GM10248 (cell line): ENCODE results near the gene ADGRV1.

Experiments used
- CTCF ChIA-PET: fragments of 300-600 bp; sonication (Branson Sonifier 250); formaldehyde crosslinking; extraction: SDS; loops from one replicate; lab custom pipeline; 2021; ENCODE audit warnings: antibody characterized with exemption; lab: Yijun Ruan, JAX
- POLR2A ChIA-PET: fragments of 350-650 bp; sonication (Branson Sonifier 250); formaldehyde crosslinking; extraction: SDS; loops from one replicate; lab custom pipeline; 2020; ENCODE audit warnings: antibody characterized with exemption; lab: Yijun Ruan, JAX
- DNase-seq: peaks from one replicate; pipeline ENCODE4 v3.0.0; 2012; ENCODE audit errors: extremely low spot score
- CTCF ChIP-seq: IDR thresholded peaks from 2 replicates; pipeline ENCODE4 v1.5.1; 2012; ENCODE audit warnings: mild to moderate bottlenecking, low read depth; ENCODE audit errors: extremely low read depth, missing control alignments, control extremely low read depth

ADGRV1 gene

DNA sequence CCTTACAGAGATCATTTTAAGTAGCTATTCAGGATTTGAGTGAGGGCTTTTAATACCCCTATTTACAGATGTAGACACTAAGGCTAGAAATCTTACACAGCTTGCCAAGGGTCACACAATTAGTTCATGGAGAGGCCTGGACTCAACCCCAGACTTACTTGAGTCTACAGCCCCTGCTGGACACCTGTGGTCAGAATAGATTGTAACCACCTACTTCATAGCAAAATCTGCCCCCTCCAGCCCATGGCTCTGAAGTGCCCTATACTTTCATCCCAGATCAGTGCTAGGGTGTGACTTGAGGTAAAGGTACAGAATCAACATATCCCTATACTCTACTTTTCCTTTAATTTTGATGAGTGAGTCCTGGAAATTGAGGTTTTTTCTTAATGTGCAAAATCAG lies 291.3 kb downstream of the ADGRV1 start:
- POLR2A ChIA-PET, result no interaction called here

GRCh38 chr5:90852531-90852930 lies 293.9 kb downstream of the ADGRV1 start:
- no peak for DNase-seq
- ChIA-PET POLR2A (no interaction called here), CTCF (interaction anchor here (1.5 kb wide), 1 partner anchor 10 kb away, joined by 5 read pairs; no protein-coding TSS in a partner anchor)
- no peak for TF ChIP-seq CTCF

More for the DNA sequence above, 291.3 kb downstream of the ADGRV1 start:
- no peak for TF ChIP-seq CTCF
- DNase-seq, result no peak
- CTCF ChIA-PET, result no interaction called here

GRCh38 chr5:90853750-90854149 lies 295.2 kb downstream of the ADGRV1 start:
- POLR2A ChIA-PET, result no interaction called here
- CTCF ChIA-PET, result interaction anchor here (1.5 to 2.6 kb wide), 2 partner anchors 9 to 12 kb away, joined by 5 to 10 read pairs; no protein-coding TSS in a partner anchor
- no peak for DNase-seq
- TF ChIP-seq CTCF, result no peak

- CTCF ChIA-PET, result interaction anchor here (0.8 to 2.6 kb wide), 3 partner anchors 9 to 49 kb away, joined by 3 to 10 read pairs (median 5); no protein-coding TSS in a partner anchor
- no peak for DNase-seq
- POLR2A ChIA-PET, result no interaction called here
Observed at GRCh38 chr5:90854169-90854568, 295.6 kb downstream of the ADGRV1 start.

DNA sequence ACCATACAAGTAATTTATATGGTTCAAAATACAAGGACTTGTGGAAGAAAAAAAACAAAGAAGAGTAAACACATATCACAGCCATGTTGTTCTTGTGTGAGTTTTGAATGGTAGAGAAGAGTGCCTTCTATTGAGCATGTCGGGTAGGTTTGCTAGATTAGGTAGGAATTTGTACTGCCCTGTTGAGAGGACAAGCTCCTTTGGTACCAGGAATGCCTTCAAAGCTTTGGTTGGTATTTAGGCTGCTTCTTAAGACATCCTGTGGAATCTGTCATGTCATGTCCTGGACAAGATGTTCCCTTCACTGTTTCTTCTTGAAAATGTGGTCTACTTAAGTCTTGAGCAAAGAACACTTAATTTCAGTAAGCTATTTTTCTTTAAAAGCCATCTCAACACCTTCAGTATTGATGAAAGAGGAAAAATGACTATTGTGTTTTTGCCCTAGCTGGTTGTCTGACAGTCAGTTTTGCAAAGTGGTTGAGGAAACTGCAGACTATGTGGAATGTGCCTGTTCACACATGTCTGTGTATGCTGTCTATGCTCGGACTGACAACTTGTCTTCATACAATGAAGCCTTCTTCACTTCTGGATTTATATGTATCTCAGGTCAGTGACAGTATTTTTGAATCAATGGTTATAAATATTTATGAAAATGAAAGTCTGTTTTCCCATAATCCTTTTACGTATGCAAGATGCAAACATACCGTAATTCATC lies 296.9 kb downstream of the ADGRV1 start:
- CTCF ChIA-PET, result interaction anchor here (1.2 to 2.6 kb wide), 3 partner anchors 10 to 72 kb away, joined by 3 to 10 read pairs (median 4); no protein-coding TSS in a partner anchor
- POLR2A ChIA-PET, result no interaction called here
- DNase-seq, result no peak
- TF ChIP-seq CTCF, result no peak

More at GRCh38 chr5:90854169-90854568, 295.6 kb downstream of the ADGRV1 start:
- no peak for TF ChIP-seq CTCF

DNA sequence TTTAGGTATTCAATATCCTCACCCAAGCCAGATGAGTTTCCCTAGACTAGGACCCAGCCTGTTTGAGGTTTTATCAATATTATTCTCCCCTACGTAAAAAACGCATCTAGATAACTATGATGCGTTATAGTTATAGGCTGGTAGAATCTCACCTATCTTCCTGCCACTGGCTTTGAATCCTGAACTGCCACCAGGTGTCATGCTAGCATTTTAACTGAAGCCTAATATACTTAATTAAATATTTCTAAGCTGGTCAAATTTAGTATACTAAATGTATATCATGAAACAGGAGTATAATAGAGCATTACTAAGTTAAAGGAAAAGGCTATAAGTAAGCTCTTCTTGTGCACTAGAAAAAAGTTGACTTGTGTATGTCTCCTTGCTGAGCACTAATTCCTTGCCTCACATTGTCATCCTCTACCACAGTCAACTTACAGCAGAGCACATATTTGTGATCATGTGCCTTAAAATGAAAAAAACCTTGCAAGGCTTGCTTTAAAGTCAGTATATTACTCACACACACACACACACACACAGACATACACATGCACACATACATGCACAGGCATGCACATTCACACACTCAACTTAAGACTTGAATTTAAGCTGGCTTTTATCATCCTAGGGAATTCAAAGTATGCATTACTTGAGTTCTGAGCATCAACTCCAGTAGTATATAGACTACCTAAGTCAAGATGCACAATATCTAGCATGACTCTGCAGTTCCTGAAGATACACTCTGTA lies 303.4 kb downstream of the ADGRV1 start:
- CTCF ChIA-PET, result interaction anchor here (1.2 to 2.2 kb wide), 4 partner anchors 9 to 557 kb away, joined by 3 to 6 read pairs (median 4); no protein-coding TSS in a partner anchor
- POLR2A ChIA-PET, result no interaction called here

More for the DNA sequence above, 303.4 kb downstream of the ADGRV1 start:
- DNase-seq, result no peak
- TF ChIP-seq CTCF, result no peak
